Hematopoietic multipotent progenitor cell (in vitro differentiated cells): Measurements from ENCODE around the gene ANAPC2. TPM values are rescaled to one million over a fixed set of nuclear protein-coding genes. Genes with fewer than 3 reads are reported as not detected.

Source experiments
- DNase-seq, 3 donors: peaks; one replicate each; pipeline ENCODE4 v3.0.0-alpha.2; 2011 to 2015; ENCODE audit warnings: low read depth in 2 of 3, low spot score in 2 of 3
- total RNA-seq: library from RNA; depleted of rRNA; stranded (reverse); fragments of >200 nt; gene quantifications from one replicate; pipeline ENCODE4 v1.2.3, GENCODE V29; 2012

Gene ANAPC2
- total RNA-seq, 1 donor, result 59.8 TPM

DNA sequence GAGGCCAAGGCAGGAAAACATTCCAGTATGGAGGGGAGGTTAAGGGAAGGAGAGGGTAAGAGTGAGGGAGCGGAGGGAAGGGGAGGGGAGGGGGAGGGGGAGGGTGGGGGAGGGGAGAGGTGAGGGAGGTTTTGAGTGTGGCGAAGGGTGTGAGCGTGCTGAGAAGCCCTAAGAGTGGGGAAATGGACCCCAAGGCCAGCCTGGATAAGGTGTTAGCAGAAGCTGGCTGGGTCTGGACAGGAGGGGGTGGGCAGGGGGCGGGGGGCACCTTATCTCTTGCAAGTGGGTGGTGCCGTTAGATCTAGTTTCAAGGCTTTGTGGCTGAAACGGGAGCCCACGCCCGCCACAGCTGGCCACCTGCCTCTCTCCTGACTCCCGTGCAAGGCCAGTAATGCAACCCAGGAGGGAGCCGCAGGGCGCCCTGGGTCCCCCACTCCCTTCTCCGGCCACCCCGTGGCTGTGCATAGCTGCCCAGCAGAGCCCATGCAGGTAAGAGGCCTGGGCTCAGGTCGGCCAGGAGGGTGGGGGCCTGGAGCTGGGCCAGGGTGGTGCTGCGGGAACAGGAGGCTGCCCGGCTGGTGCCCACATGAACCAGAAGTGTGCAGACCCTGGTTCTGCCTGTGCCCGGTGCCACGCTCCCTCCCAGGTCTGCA, 39.6 kb upstream of the ANAPC2 start:
- no peak for DNase-seq

DNA sequence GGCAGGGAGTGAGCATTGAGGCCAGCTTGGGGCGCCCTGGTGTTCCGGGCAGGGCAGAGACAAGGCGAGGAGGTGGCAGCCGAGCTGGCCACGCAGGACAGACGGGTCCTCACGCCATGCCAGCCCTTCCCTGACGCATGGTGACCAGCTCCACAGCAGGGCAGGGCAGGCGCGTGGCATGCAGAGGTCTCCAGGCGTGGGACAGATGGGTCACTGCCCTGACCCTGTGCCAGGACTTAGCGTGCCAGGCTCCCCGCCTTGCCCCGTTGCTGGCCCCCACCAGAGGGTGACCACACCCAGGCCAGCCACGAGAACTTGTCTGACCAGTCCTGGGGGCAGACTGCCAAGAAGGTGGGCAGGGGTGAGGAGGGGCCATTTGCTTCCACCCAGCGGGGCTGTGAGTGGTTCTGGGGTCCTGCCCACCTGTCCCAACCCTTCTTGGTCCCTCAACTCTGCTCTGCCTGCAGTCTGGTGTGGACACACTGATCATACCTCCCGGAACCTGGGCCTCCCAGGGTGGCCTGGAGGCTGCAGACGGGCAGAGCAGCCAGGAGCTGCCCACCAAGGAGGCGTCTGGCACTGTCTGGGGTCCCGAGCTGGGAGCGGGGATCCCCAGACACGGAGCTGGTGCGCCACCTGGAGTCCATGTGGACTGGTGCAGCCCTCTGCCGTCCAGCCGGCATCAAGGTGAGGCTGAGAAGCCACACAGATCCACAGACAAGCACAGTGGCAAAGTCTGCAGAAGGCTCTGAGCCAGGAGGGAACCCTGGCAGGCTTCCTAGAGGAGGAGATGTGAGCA, 38.9 kb upstream of the ANAPC2 start, which contains the start of gene RNF224:
RNF224 (plus strand) TSS at position 449 of the 799 bp plus-strand sequence. CDS start 834 bp downstream, outside the sequence.
- peak; percentile 69 to 89 (median 75) for DNase-seq

DNA sequence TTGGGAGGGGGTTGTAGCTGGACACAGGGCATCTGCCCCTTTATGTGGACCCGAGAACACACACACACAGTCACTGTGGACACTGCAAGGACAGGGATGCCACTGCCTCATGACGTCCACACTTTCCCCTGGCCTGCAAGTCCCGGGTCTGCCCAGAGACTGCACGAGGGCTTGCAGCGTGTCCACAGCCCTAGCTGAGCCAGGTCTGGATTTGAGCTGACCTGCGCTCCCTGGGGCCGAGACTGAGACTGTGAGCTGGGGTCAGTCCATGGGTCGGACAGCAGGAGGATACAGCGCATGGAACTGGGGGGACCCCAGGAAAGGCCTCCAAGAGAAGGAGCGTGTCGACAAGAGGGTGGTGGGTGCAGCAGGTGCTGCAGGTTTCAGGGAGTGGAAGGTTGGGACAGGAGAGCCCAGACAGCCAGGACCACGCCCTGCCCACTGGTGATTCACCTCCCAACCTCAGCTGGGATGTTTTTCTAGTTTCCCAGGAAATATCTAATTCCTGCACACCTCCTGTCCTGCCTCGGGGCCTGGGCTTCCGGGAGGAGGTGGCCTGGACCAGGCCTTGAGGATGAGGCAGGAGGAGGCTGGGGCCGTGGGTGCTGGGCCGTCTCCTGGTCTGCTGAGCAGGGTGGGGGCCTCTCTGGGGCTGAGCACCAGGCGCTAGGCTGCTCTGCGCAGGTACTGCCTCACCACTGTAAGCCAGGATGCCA, 38.1 kb upstream of the ANAPC2 start:
- no peak for DNase-seq

DNA sequence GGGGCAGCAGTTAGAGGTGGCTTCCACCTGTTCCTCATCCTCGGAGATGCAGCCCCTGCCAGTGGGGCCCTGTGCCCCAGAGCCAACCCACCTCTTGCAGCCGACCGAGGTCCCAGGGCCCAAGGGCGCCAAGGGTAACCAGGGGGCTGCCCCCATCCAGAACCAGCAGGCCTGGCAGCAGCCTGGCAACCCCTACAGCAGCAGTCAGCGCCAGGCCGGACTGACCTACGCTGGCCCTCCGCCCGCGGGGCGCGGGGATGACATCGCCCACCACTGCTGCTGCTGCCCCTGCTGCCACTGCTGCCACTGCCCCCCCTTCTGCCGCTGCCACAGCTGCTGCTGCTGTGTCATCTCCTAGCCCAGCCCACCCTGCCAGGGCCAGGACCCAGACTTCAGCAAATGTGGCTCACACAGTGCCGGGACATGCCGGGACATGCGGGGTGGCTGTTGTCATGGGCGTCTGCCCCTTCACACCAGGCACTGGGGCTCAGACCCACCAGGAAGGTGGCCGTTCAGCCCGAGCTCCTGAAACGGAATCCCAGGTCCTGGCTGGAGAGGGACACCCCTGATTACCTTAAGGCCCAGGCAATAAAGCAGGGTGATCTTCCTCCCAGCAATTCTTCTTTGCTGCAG, 37.5 kb upstream of the ANAPC2 start:
- DNase-seq, result no peak

DNA sequence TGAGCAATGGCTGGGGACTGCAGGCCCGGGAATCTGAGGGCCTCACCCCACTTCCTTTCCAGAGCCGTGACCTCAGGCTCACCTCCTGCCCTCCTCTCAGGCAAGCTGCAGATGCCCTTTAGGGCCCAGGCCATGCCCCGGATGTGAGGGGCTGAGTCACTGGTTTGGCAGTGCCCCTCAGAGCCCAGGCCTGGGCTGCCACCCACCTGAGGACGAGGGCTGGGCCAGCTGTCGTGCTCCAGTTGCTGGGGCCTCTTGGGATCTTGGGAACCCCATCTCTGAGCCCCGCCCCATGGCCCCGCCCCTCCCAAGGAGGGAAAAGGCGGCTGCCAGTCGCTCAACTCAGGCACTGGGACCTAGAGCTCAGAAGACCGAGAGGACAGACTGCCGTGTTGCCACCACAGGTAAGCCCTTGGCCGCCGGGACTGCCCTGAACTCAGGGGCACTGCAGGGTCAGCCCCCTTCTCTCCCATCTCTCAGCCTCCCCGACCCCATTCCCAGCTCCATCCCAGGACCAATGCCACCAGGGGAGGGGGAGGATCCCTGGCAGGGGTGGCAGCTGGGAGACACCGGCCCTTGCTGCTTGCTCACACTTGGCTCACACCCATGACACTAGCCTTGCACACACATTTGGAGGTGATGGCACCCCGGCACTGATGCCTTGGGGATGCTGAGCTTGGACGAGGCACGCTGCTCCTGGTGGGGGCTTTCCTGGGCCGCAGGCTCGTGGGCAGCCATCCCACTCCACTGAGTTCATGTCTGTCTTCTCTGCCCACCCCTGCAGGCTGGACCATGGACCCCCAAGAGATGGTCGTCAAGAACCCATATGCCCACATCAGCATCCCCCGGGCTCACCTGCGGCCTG, 36.7 kb upstream of the ANAPC2 start, which contains the start of gene CYSRT1:
CYSRT1 (plus strand) TSS at position 345 of the 865 bp plus-strand sequence; CDS start at position 793, 448 bp downstream.
- DNase-seq, result no peak

DNA sequence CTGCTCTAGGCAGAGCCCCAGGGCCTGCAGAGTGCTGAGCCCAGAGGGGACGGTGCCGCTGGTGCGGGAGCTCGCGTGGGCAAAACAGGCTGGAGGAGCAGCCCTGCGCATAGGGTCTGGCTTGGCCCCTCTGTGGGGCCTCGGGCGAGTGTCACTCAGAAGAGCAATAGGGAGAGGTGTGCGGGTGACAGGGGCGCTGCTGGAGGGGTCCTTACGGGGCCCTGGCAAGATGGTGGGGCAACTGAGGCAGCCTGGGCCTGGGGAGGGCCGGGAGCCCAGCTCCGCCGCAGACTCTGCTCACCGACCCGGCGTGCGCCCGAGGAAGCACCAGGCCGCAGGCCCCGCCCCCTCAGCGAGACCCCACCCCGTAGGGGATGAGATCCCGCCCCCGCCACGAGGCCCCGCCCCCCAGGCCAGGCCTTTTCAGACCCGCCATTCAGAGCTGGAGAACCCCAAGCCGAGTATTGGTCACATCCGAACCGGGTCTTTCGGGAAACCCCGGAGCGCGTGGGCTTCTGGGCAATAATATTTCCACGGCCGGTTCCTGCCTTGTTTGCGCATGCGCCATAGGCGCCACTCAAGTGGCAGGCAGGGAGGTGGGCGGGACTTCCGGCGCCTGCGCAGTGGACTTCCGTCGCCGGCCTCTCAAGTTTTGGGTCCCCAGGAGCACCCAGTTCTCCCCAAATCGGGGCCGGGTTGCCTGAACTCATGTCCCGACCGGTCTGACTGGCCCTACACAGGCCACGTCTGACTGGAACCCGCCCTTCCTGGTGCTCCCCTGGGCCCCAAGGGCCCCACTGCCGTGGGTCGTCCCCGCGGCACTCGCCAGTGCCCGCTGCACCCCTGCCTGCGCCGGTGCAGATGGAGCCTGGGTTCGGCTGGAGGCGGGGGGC, 35.0 kb upstream of the ANAPC2 start:
- peak; percentile 92 to 99 (median 99) for DNase-seq

DNA sequence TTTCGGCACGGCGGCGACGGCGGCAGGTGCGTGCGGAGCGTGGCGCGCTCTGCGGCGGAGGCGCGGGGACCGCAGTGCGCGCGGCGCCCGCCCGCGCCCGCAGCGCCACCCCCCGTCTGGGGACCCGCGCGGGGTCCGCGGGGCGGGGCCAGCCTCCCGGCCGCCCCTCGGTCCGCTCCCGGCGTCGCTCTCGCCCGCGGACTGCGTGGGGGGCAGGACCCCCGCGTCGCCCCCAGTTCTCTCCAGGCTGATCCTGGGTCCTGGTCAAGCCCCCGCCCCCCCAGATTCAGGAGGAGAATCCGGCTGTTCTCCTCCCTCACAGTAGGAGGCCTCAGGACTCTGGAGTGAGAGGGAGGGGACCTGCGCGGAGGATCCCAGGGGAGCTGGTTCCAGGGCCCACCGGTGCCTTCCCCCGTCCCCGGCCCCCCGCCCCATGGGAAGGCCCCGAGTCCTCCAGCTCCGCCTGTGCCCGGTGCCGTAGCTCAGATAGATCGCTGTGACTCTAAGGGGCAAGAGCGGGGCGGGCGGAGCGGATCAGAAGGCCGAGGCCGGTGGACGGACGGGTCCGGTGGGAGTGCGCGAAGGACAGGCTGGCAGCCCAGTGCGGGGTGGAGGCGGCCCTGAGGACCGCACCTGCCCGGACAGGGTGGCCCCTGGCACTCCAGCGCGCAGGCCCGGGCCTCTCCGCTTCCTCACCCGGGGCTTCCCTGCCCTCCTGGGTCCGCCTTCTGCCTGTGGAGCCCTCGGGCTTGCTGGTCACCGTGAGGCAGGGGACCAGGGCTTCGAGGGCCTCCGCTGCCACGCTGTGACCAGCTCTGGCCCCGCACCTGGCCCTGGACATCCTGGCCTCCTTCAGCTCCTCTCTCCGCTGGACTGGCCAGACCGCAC, 34.1 kb upstream of the ANAPC2 start, which contains the start of gene RNF208:
RNF208 (minus strand) TSS at position 51 of the 888 bp plus-strand sequence. CDS start 1,028 bp downstream, outside the sequence.
- no peak for DNase-seq

DNA sequence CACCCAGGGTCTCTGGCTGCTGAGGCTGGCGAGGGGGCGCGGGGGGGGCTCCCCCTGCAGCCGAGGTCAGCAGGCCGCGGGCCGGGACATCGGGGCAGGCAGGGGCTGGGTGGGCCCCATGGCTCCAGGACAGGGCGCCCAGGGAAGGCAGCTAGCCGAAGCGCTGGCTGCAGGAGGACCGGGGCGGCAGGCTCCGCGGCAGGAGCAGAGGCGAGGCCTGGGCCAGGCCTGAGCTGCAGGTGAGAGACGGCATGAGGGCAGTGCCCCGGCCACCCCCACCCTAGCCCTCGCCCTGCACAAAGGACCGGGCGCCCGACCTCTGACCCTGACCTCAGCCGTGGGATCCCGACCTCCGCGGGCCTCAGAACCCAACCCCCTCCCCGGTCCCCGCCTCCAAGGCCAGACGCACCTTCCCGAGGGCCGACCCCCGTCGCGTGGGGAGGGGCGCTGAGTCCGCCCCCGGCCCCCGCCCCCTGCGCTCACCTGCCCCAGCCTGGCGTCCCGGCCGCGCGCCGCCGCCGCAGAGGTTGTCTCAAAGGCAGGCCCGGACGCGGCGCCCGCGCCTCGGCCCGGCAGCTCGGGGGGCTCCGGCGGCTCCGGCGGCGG, 33.2 kb upstream of the ANAPC2 start:
- no peak for DNase-seq

DNA sequence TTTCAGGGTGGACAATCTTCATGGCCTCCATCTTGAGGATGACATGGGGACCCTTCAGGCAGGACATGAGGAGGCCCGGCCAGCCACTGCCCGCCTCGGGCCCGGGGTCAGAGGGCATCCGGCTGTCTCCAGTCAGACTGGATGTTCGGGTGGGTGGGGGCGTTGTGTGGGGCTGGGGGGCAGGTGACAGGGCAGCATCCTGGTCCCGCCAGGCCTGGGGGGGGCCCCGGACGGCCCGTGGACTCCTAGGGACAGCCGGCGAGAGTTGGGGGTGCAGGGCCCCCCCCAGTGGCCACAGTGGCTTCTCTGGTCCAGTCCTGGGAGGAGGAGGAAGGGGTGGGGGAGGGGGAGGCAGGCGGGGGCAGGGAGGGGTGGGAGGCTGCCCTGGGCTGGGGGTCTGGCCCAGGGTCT, 32.7 kb upstream of the ANAPC2 start:
- no peak for DNase-seq

DNA sequence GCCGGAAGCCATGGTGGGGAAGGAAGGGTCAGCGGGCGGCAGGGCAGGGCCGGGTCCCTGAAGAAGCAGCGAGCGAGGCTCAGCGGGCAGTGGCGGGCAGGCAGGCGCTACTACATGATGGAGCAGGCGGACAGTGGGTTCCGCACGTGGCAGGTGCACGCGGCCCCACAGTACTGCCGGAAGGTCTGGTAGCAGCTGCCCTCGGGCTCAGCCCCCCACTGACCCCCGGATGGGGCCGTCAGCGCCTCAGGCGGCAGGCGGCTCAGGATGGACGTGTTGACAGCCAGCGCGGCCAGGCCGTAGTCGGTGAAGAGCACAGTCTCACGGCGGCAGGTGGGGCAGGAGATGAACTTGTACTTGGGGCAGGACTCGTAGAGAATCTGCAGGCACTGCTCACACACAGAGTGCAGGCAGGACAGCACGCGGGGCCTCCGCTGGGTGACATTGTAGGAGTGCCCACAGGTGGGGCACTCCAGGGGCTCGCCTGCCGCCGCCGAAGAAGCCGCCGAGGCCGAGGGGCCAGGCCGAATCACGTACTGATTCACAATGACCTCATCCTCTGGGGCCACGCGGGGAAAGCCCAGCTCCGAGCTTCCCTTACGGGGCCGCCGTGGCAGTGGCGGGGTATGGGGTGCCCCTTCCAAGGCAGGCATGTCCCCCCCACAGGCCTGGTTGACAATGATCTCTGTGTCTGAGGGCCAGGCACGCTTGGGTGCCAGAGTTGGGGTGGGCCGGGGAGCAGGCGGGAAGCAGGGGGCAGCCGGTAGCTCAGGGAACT, 32.1 kb upstream of the ANAPC2 start:
- no peak for DNase-seq

DNA sequence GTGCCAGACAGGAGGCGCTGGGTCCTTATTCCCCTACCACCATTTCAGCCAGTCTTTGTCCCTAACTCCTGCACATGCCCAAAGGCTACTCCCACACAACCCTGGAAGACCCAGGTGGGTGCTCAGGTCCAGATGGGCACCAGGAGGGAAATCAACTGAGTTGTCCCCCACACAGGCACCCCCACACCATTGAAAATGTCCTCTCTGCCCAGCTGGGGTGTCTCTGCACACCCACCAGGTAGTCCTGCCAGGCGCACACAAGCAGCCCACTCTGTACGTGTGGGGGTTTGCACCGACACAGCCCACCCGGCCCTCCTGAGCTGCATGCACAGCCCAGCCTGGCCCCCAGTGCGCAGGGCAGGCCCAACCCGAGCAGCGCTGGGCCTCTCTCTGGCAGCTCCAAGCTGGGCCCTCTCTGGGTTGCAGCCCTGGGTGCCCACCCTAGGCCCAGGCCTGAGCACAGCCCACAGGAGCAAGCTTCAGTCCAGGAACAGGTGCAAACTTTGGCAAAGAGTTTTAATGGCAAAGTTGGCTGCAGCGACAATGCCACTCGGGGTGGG, 31.5 kb upstream of the ANAPC2 start:
- no peak for DNase-seq

DNA sequence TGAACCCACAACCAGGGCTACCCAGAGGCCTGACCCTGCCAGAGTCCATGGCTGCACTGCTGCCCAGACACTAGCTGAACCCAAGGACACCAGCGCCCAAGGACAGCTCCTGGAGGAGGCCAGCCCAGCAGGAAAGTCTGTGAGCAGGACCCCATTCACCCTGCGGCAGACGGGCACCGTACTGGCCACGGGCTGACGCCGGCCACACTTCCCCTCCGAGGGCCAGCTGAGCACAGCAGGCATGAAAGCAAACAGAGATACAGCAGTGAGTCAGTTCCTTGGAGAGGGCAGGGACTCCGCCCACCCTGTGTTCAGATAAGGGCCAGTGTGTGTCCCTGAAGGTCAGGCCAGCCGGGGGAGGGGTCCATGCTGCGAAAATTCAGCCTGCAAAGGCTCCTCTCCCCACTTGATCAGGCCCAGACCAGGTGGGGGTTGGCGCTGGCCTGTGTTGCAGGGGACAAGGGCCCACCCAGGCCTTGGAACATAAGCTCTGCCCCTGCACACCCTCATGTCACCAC, 30.5 kb upstream of the ANAPC2 start:
- no peak for DNase-seq

DNA sequence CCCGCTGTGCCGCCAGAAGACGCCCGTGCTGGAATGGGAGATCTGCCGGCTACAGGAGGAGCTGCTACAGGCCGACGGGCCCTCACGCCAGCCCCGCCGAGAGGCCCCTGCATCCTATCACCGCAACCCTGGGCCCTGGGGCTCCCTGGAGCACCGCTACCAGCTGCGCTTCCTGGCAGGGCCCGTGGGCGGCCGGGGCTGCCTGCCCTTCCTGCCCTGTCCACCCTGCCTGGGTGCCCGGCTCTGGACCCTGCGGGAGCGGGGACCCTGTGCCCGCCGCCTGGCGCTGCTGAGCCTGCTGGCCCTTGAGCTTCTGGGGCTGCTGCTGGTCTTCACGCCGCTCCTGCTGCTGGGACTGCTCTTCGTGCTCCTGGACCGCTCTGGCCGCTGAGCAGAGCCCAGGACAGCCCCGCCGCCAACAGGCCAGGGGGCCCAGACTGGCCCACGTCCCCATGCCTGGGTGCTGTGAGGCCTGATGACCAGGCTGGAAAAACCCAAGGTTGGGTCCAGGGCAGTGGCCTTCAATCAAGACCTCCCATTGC, 29.9 kb upstream of the ANAPC2 start:
- no peak for DNase-seq

DNA sequence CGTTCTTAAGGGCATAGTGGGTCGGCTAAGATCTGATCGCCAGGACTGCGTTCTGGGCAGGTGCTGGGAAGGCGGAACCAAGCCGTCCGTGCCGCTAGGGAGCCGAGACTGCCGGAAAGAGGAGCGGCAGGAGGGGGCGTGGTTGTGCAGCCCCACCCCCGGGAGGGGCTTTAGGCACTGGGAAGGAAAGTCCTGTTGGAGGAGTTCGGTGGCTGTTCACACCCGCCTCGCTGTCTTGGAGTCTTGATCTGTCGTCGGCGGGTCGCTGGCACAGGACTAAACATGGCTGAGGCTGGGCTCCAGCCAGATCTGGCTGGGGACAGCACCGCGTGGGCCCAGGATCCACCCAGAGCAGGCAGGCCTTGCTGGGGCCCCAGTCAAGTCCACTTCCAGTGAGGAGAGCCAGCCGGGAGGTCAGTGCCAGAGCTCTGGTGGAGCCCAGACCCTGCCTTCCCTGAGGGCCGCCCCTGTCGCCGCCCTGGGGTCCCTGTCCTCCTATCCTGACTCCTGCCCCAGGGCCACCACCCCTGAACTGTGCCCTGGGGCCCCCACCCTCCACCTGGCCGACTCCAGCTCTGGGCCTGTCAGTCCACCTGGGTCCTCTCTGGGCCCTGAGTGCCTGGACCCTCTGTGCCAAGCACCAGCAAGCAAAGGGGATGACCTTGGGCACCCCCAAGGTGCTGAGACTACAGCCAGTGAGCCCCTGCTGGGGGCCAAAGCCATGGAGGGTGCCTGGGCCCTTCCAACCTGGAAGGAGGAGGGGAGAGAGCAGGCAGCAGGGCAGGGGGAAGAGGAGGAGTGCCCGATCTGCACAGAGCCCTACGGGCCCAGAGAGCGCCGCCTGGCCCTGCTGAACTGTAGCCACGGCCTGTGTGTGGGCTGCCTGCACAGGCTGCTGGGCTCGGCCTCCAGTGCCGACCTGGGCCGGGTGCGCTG, 29.2 kb upstream of the ANAPC2 start:
- no peak for DNase-seq
